IMR-90 (cell line): ENCODE results near the gene ACTL9.

Experiments used
- FOS ChIP-seq: fragments of 150-350 bp; IDR thresholded peaks from 2 replicates; pipeline ENCODE4 v1.6.1; 2016; ENCODE audit warnings: low read depth, low read length
- MAFK ChIP-seq: IDR thresholded peaks from 2 replicates; pipeline ENCODE4 v1.6.1; 2012; ENCODE audit warnings: low read depth, low read length, improper control_type of control experiment
- MAZ ChIP-seq: IDR thresholded peaks from 2 replicates; pipeline ENCODE4 v1.6.1; 2012; ENCODE audit warnings: low read depth, mild to moderate bottlenecking, low read length, improper control_type of control experiment, moderate library complexity, borderline replicate concordance
- POLR2A ChIP-seq: IDR thresholded peaks from 2 replicates; pipeline ENCODE4 v1.6.1; 2012; ENCODE audit warnings: mild to moderate bottlenecking, low read depth, low read length
- RAD21 ChIP-seq: IDR thresholded peaks from 2 replicates; pipeline ENCODE4 v1.6.1; 2012; ENCODE audit warnings: low read length, improper control_type of control experiment
- RFX5 ChIP-seq: IDR thresholded peaks from 2 replicates; pipeline ENCODE4 v1.8.0; 2012; ENCODE audit warnings: low read depth, mild to moderate bottlenecking, low read length, moderate library complexity
- TF ChIP-seq, protein P1 (sequence below): conservative IDR thresholded peaks from 2 replicates; pipeline ENCODE4 v1.5.1; 2012; ENCODE audit warnings: mild to moderate bottlenecking, low read depth, low read length, improper control_type of control experiment

DNA sequence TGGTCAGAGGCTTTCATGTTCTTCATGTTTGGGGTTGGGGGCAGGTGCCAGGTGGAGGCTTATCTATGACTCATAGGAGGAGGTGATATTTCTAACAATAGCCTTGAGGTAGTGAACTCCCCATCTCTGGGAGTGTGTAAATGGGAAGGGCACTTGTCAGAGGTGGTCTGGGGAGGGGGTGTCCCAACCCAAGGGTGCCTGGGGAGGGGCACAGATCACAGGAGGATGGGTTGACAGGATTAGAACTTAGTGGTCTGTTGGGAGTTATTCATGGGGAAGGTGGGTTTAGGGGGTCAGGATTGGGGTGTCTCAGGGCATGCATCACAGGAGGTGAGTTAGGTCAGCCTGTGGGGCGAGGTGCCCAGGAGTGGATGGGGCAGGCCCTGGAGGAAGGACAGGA is 1.6 kb downstream of the ACTL9 start:
- TF ChIP-seq, protein P1, sequence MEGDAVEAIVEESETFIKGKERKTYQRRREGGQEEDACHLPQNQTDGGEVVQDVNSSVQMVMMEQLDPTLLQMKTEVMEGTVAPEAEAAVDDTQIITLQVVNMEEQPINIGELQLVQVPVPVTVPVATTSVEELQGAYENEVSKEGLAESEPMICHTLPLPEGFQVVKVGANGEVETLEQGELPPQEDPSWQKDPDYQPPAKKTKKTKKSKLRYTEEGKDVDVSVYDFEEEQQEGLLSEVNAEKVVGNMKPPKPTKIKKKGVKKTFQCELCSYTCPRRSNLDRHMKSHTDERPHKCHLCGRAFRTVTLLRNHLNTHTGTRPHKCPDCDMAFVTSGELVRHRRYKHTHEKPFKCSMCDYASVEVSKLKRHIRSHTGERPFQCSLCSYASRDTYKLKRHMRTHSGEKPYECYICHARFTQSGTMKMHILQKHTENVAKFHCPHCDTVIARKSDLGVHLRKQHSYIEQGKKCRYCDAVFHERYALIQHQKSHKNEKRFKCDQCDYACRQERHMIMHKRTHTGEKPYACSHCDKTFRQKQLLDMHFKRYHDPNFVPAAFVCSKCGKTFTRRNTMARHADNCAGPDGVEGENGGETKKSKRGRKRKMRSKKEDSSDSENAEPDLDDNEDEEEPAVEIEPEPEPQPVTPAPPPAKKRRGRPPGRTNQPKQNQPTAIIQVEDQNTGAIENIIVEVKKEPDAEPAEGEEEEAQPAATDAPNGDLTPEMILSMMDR = no peak
- no peak for TF ChIP-seq MAFK
- no peak for TF ChIP-seq RFX5
- no peak for TF ChIP-seq FOS
- TF ChIP-seq POLR2A = no peak
- no peak for TF ChIP-seq RAD21
- TF ChIP-seq MAZ = no peak
